LNCAP (cell line): ENCODE results near the gene ITSN1.

ENCODE experiments used
- CTCF ChIP-seq: fragments of 450-650 bp; IDR thresholded peaks from 2 replicates; pipeline ENCODE4 v1.5.1; 2017; ENCODE audit warnings: mild to moderate bottlenecking

Gene ITSN1

GRCh38 chr21:33813832-33814365 is 171.6 kb downstream of the ITSN1 start:
- no peak for TF ChIP-seq CTCF

GRCh38 chr21:33815143-33815707 is 172.9 kb downstream of the ITSN1 start:
- TF ChIP-seq CTCF = no peak

- TF ChIP-seq CTCF = no peak
Observed at GRCh38 chr21:33816174-33816573, 173.9 kb downstream of the ITSN1 start.

- no peak for TF ChIP-seq CTCF
Observed at GRCh38 chr21:33817138-33817537, 174.8 kb downstream of the ITSN1 start.

- no peak for TF ChIP-seq CTCF
Observed at GRCh38 chr21:33817663-33818451, 175.6 kb downstream of the ITSN1 start.

- no peak for TF ChIP-seq CTCF
Observed at GRCh38 chr21:33820230-33820770, 178.0 kb downstream of the ITSN1 start.

GRCh38 chr21:33820798-33821197 is 178.5 kb downstream of the ITSN1 start:
- no peak for TF ChIP-seq CTCF
